GM12878 (cell line): ENCODE data around the gene CLDN15. TPM values are rescaled to one million over a fixed set of nuclear protein-coding genes. Genes with fewer than 3 reads are reported as not detected.

ENCODE experiments used
- ATAC-seq: fragments of 200-7000 bp; cut with Tn5 transposase; 3 replicates; pipeline ENCODE4 v1.9.1; 2020; ENCODE audit warnings: mild to moderate bottlenecking, moderate library complexity
- BruUV-seq: library from RNA; stranded (reverse); fragments of 400-500 nt; replicated peaks from 2 replicates; lab custom pipeline; 2021; lab: Mats Ljungman, UMichigan
- CTCF ChIA-PET: fragments of 300-600 bp; sonication (Branson Sonifier 250); formaldehyde crosslinking; extraction: SDS; loops from one replicate; lab custom pipeline; 2021; ENCODE audit warnings: inconsistent platforms; lab: Yijun Ruan, JAX
- POLR2A ChIA-PET: fragments of 350-600 bp; formaldehyde crosslinking; extraction: SDS; loops from one replicate; lab custom pipeline; 2021; ENCODE audit warnings: inconsistent platforms; lab: Charles Lee
- RAD21 ChIA-PET: fragments of 300-600 bp; sonication (Branson Sonifier 250); formaldehyde crosslinking; loops from one replicate; lab custom pipeline; 2023; ENCODE audit warnings: antibody characterized with exemption; ENCODE audit not compliant: unreplicated experiment; lab: Charles Lee
- SMC1A ChIA-PET: fragments of 300-600 bp; sonication (Branson Sonifier 250); formaldehyde crosslinking; loops from one replicate; lab custom pipeline; 2023; ENCODE audit not compliant: unreplicated experiment, uncharacterized antibody; lab: Charles Lee
- DNase-seq: peaks from one replicate; pipeline ENCODE4 v3.0.0-alpha.2; 2011; ENCODE audit warnings: low read depth, low spot score
- FAIRE-seq: peaks from 3 replicates; lab custom pipeline; 2011; peaks lifted over from hg19 to GRCh38; lab: Jason Lieb, UNC
- H2AFZ ChIP-seq: 2 replicates; pipeline ENCODE4 v1.6.0; 2011; ENCODE audit warnings: low read depth, low read length, control low read depth; ENCODE audit not compliant: control insufficient read depth
- H3K27ac ChIP-seq: 2 replicates; pipeline ENCODE4 v1.5.1; 2011; ENCODE audit warnings: control low read depth; ENCODE audit not compliant: control insufficient read depth, insufficient read depth
- H3K27me3 ChIP-seq, 2 experiments: replicated peaks in 1 of 2; 2 replicates each; pipeline versions ENCODE4 v1.6.0 to v1.6.1; 2011; ENCODE audit warnings: low read length in 1 of 2; ENCODE audit not compliant: control insufficient read depth in 2 of 2, insufficient read depth in 2 of 2
- H3K36me3 ChIP-seq, 2 experiments: 2 replicates each; pipeline ENCODE4 v1.5.1; 2011; ENCODE audit warnings: low read length in 1 of 2; ENCODE audit not compliant: control insufficient read depth in 2 of 2, insufficient read depth in 2 of 2
- H3K4me1 ChIP-seq: 2 replicates; pipeline ENCODE4 v1.6.1; 2011; ENCODE audit warnings: mild to moderate bottlenecking, low read length, moderate library complexity, mixed read lengths; ENCODE audit not compliant: control insufficient read depth, insufficient read depth
- H3K4me2 ChIP-seq: 2 replicates; pipeline ENCODE4 v1.6.0; 2011; ENCODE audit warnings: control low read depth; ENCODE audit not compliant: control insufficient read depth, insufficient read depth
- H3K4me3 ChIP-seq: fragments of 200-600 bp; sonication (generic); 2 replicates; pipeline ENCODE4 v1.5.1; 2016
- H3K79me2 ChIP-seq: 2 replicates; pipeline ENCODE4 v1.6.0; 2011; ENCODE audit warnings: low read length; ENCODE audit not compliant: control insufficient read depth, insufficient read depth
- H3K9ac ChIP-seq: 2 replicates; pipeline ENCODE4 v1.8.0; 2011; ENCODE audit warnings: low read length, control low read depth, mixed read lengths; ENCODE audit not compliant: control insufficient read depth, insufficient read depth
- H3K9me3 ChIP-seq: replicated peaks from 3 replicates; pipeline ENCODE4 v1.5.1; 2011; ENCODE audit warnings: mild to moderate bottlenecking, low read length; ENCODE audit not compliant: control insufficient read depth, insufficient read depth
- H4K20me1 ChIP-seq: 2 replicates; pipeline ENCODE4 v1.6.0; 2011; ENCODE audit not compliant: control insufficient read depth, insufficient read depth
- E4F1 ChIP-seq: fragments of 450-650 bp; IDR thresholded peaks from 2 replicates; pipeline ENCODE4 v1.6.1; 2018; ENCODE audit warnings: borderline replicate concordance, mild to moderate bottlenecking; ENCODE audit not compliant: partially characterized antibody
- MXI1 ChIP-seq: fragments of 150-350 bp; IDR thresholded peaks from 2 replicates; pipeline ENCODE4 v1.6.1; 2011; ENCODE audit warnings: low read depth, mild to moderate bottlenecking, inconsistent platforms, low read length, improper control_type of control experiment
- PAX5 ChIP-seq: IDR thresholded peaks from 2 replicates; pipeline ENCODE4 v1.6.1; 2011; ENCODE audit warnings: low read depth, low read length, borderline replicate concordance
- SPI1 ChIP-seq: IDR thresholded peaks from 2 replicates; pipeline ENCODE4 v1.6.1; 2011; ENCODE audit warnings: low read depth, mild to moderate bottlenecking, low read length, moderate library complexity, borderline replicate concordance; ENCODE audit not compliant: insufficient read depth
- STAT1 ChIP-seq: fragments of 450-650 bp; conservative IDR thresholded peaks from 2 replicates; pipeline ENCODE4 v1.6.1; 2014; ENCODE audit warnings: antibody characterized with exemption, mild to moderate bottlenecking
- TCF3 ChIP-seq: IDR thresholded peaks from 2 replicates; pipeline ENCODE4 v1.6.1; 2012; ENCODE audit warnings: low read depth, mild to moderate bottlenecking, low read length, borderline replicate concordance; ENCODE audit not compliant: insufficient read depth
- ZNF622 ChIP-seq: fragments of 450-650 bp; IDR thresholded peaks from 2 replicates; pipeline ENCODE4 v1.6.1; 2017; ENCODE audit warnings: mild to moderate bottlenecking, inconsistent platforms
- WGBS: methylation state at CpG from one replicate; pipeline ENCODE4 v1.1.6; 2016; ENCODE audit warnings: low lambda C conversion rate; ENCODE audit not compliant: insufficient replicate concordance, insufficient coverage; ENCODE audit errors: missing lambda C conversion rate; 5-methylcytosine and 5-hydroxymethylcytosine counted together
- in situ Hi-C: fragments of 300-500 bp; cut with MboI; formaldehyde crosslinking; loops from 9 replicates; pipeline ENCODE4 v1.14.3; 2018; ENCODE audit warnings: mixed read lengths
- intact Hi-C: fragments of 100-400 bp; cut with micrococcal nuclease; formaldehyde crosslinking; loops from one replicate; pipeline ENCODE4 v1.14.2; 2022; ENCODE audit not compliant: unreplicated experiment
- polyA plus RNA-seq, 11 experiments: library from polyadenylated mRNA; depleted of rRNA in 4 of 11; unstranded in 6 of 11; stranded (reverse) in 5 of 11; fragments of >200 nt; fragmentation: Nextera tagmentation in 4 of 11; fragmentation: Illumina TruSeq in 1 of 11; extraction: Ambion mirVana in 4 of 11; extraction: Trizol in 1 of 11; gene quantifications; 1 replicate in 1 of 11; 2 replicates in 10 of 11; pipeline versions ENCODE4 v1.2.1 to v1.2.3, GENCODE V29; 2011 to 2016; ENCODE audit warnings: inconsistent platforms in 2 of 11, missing spikeins in 2 of 11, low read depth in 1 of 11
- total RNA-seq, 4 experiments: library from RNA; depleted of rRNA in 3 of 4; stranded (reverse); fragments of >200 nt in 3 of 4; fragmentation: Illumina TruSeq in 1 of 4; extraction: Trizol in 1 of 4; gene quantifications; 2 replicates each; pipeline versions ENCODE4 v1.2.1 to v1.2.3, GENCODE V29; 2013 to 2021
- TF ChIP-seq, protein P1 (sequence below): fragments of 450-650 bp; conservative IDR thresholded peaks from 2 replicates; pipeline ENCODE4 v1.6.1; 2017; ENCODE audit warnings: mild to moderate bottlenecking, moderate library complexity
- TF ChIP-seq, protein P2 (sequence below): fragments of 450-650 bp; IDR thresholded peaks from 2 replicates; pipeline ENCODE4 v1.6.1; 2017; ENCODE audit warnings: borderline replicate concordance
- TF ChIP-seq, protein P3 (sequence below): IDR thresholded peaks from 2 replicates; pipeline ENCODE4 v1.6.1; 2012; ENCODE audit warnings: mild to moderate bottlenecking, low read depth, low read length

The CLDN15 gene
- total and polyA plus RNA-seq, 10 of the 15 experiments (the other 5 are each of a cell fraction or from before 2014, with no cell fraction given), result 0.47 to 15.0 (median 6.6) TPM

GRCh38 chr7:101250324-101250723 lies 12.7 kb upstream of the CLDN15 start:
- no peaks in the 10 kb centered on the region for H3K9me3 ChIP-seq
- H3K36me3 ChIP-seq, result peaks cover 0 to 3% of the 10 kb centered on the region in 2 experiments; a peak in 3 of 4 replicates
- 0% methylated on average over 3 of the region's 3 CpGs for WGBS
- ChIA-PET RAD21 (interaction anchor here (0.8 kb wide), 1 partner anchor 33 kb away, joined by 3 read pairs; no protein-coding TSS in a partner anchor), SMC1A (no interaction called here), CTCF (interaction anchor here (0.7 to 4.4 kb wide), 2 partner anchors 33 to 398 kb away, joined by 3 to 16 read pairs; partner anchors contain the start of genes PLOD3 and ZNHIT1), POLR2A (interaction anchor here (0.6 kb wide), 1 partner anchor 708 kb away, joined by 5 read pairs; no protein-coding TSS in a partner anchor)
- intact Hi-C loops, result no loop called here
- peak overlapping the region; percentile 82 for H3K4me2 ChIP-seq
- H3K9ac ChIP-seq, result peak overlapping the region; percentile 50; the same call in 1 of the 2 replicates
- no peaks in the 10 kb centered on the region; a peak in 1 of 4 replicates for H3K27me3 ChIP-seq
- no peaks in the 10 kb centered on the region for H4K20me1 ChIP-seq
- peak; percentile 38 for FAIRE-seq
- in situ Hi-C loops, result no loop called here
- peak; percentile 56 for ATAC-seq
- H3K79me2 ChIP-seq, result peaks cover 35% of the 10 kb centered on the region
- H3K27ac ChIP-seq, result peak overlapping the region; percentile 89
- BruUV-seq, result no TSS peak
- H3K4me1 ChIP-seq, result peaks cover 7% of the 10 kb centered on the region
- peak overlapping the region; percentile 78 for H3K4me3 ChIP-seq
- peak; percentile 53 for DNase-seq
- no peak overlapping the region for H2AFZ ChIP-seq
- TF ChIP-seq MXI1 (no peak), TCF3 (peak; percentile 37; the same call in 1 of the 2 replicates), STAT1 (no peak), SPI1 (peak; percentile 55), E4F1 (no peak), PAX5 (0 out of 2 replicates have a peak, but pooled peaks have one; percentile 42), ZNF622 (no peak)
- TF ChIP-seq, protein P1, sequence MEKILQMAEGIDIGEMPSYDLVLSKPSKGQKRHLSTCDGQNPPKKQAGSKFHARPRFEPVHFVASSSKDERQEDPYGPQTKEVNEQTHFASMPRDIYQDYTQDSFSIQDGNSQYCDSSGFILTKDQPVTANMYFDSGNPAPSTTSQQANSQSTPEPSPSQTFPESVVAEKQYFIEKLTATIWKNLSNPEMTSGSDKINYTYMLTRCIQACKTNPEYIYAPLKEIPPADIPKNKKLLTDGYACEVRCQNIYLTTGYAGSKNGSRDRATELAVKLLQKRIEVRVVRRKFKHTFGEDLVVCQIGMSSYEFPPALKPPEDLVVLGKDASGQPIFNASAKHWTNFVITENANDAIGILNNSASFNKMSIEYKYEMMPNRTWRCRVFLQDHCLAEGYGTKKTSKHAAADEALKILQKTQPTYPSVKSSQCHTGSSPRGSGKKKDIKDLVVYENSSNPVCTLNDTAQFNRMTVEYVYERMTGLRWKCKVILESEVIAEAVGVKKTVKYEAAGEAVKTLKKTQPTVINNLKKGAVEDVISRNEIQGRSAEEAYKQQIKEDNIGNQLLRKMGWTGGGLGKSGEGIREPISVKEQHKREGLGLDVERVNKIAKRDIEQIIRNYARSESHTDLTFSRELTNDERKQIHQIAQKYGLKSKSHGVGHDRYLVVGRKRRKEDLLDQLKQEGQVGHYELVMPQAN, result no peak
- TF ChIP-seq, protein P2, sequence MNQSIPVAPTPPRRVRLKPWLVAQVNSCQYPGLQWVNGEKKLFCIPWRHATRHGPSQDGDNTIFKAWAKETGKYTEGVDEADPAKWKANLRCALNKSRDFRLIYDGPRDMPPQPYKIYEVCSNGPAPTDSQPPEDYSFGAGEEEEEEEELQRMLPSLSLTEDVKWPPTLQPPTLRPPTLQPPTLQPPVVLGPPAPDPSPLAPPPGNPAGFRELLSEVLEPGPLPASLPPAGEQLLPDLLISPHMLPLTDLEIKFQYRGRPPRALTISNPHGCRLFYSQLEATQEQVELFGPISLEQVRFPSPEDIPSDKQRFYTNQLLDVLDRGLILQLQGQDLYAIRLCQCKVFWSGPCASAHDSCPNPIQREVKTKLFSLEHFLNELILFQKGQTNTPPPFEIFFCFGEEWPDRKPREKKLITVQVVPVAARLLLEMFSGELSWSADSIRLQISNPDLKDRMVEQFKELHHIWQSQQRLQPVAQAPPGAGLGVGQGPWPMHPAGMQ, result no peak
- TF ChIP-seq, protein P3, sequence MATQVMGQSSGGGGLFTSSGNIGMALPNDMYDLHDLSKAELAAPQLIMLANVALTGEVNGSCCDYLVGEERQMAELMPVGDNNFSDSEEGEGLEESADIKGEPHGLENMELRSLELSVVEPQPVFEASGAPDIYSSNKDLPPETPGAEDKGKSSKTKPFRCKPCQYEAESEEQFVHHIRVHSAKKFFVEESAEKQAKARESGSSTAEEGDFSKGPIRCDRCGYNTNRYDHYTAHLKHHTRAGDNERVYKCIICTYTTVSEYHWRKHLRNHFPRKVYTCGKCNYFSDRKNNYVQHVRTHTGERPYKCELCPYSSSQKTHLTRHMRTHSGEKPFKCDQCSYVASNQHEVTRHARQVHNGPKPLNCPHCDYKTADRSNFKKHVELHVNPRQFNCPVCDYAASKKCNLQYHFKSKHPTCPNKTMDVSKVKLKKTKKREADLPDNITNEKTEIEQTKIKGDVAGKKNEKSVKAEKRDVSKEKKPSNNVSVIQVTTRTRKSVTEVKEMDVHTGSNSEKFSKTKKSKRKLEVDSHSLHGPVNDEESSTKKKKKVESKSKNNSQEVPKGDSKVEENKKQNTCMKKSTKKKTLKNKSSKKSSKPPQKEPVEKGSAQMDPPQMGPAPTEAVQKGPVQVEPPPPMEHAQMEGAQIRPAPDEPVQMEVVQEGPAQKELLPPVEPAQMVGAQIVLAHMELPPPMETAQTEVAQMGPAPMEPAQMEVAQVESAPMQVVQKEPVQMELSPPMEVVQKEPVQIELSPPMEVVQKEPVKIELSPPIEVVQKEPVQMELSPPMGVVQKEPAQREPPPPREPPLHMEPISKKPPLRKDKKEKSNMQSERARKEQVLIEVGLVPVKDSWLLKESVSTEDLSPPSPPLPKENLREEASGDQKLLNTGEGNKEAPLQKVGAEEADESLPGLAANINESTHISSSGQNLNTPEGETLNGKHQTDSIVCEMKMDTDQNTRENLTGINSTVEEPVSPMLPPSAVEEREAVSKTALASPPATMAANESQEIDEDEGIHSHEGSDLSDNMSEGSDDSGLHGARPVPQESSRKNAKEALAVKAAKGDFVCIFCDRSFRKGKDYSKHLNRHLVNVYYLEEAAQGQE, result no peak
